ENCODE data around the gene TMEM95. TPM values are rescaled to one million over a fixed set of nuclear protein-coding genes. Genes with fewer than 3 reads are reported as not detected.

Gene TMEM95
- total RNA-seq, 1 donor from 2014 or later = not detected

GRCh38 chr17:7383742-7384488 lies 29.0 kb downstream of the TMEM95 start:
- Histone ChIP-seq H3K36me3 (ENCODE audit: control insufficient read depth, insufficient read depth, low read length) (no peaks in the 10 kb centered on the region), H3K4me3 (ENCODE audit: low read depth, low read length) (peak overlapping the region; percentile 28)
- DNase-seq (ENCODE audit: low read depth) = no peak

DNA sequence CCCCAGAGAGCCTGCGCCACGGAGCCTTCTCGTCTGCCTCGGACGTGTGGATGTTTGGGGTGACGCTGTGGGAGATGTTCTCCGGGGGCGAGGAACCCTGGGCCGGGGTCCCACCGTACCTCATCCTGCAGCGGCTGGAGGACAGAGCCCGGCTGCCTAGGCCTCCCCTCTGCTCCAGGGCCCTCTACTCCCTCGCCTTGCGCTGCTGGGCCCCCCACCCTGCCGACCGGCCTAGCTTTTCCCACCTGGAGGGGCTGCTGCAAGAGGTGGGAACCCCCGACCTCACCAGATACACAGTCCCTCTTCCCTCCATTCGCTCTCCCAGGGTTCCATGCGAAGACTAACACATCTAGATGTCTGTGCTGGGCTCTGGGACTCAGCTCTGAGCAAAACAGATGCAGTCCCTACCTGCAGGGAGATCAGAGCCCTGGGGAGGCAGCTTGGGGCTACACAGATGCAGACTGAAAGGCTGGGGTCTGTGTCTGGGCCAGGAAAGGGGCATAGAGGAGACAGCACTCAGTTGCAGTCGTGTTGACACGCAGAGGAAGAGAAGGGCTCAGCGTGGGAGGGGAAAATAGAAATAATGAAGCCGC lies 29.6 kb downstream of the TMEM95 start:
- H3K36me3 ChIP-seq (ENCODE audit: control insufficient read depth, insufficient read depth, low read length) = no peaks in the 10 kb centered on the region
- H3K27me3 ChIP-seq (ENCODE audit: control insufficient read depth, insufficient read depth, low read length) = no peaks in the 10 kb centered on the region
- peak overlapping the region; percentile 28 for H3K4me3 ChIP-seq (ENCODE audit: low read depth, low read length)
- no peak for TF ChIP-seq CTCF (IDR thresholded peaks at IDR 0.05; ENCODE audit: insufficient read depth, low read length, poor library complexity, severe bottlenecking)
- DNase-seq (ENCODE audit: low read depth) = no peak

More at GRCh38 chr17:7383742-7384488, 29.0 kb downstream of the TMEM95 start:
- TF ChIP-seq CTCF (IDR thresholded peaks at IDR 0.05; ENCODE audit: insufficient read depth, low read length, poor library complexity, severe bottlenecking) = no peak
- H3K27me3 ChIP-seq (ENCODE audit: control insufficient read depth, insufficient read depth, low read length) = no peaks in the 10 kb centered on the region

- Histone ChIP-seq H3K36me3 (ENCODE audit: control insufficient read depth, insufficient read depth, low read length) (peaks cover 1% of the 10 kb centered on the region), H3K27me3 (ENCODE audit: control insufficient read depth, insufficient read depth, low read length) (no peaks in the 10 kb centered on the region), H3K4me3 (ENCODE audit: low read depth, low read length) (no peak overlapping the region)
- TF ChIP-seq CTCF (IDR thresholded peaks at IDR 0.05; ENCODE audit: insufficient read depth, low read length, poor library complexity, severe bottlenecking) = no peak
- DNase-seq (ENCODE audit: low read depth) = no peak
Measured at GRCh38 chr17:7388856-7389255, 33.9 kb downstream of the TMEM95 start.

GRCh38 chr17:7389924-7390910 lies 35.3 kb downstream of the TMEM95 start:
- no peak for DNase-seq (ENCODE audit: low read depth)
- no peak for TF ChIP-seq CTCF (IDR thresholded peaks at IDR 0.05; ENCODE audit: insufficient read depth, low read length, poor library complexity, severe bottlenecking)
- no peak overlapping the region for H3K4me3 ChIP-seq (ENCODE audit: low read depth, low read length)
- H3K36me3 ChIP-seq (ENCODE audit: control insufficient read depth, insufficient read depth, low read length) = peaks cover 1% of the 10 kb centered on the region
- no peaks in the 10 kb centered on the region for H3K27me3 ChIP-seq (ENCODE audit: control insufficient read depth, insufficient read depth, low read length)

GRCh38 chr17:7391307-7391706 lies 36.4 kb downstream of the TMEM95 start:
- H3K4me3 ChIP-seq (ENCODE audit: low read depth, low read length) = no peak overlapping the region
- DNase-seq (ENCODE audit: low read depth) = no peak
- H3K27me3 ChIP-seq (ENCODE audit: control insufficient read depth, insufficient read depth, low read length) = no peaks in the 10 kb centered on the region
- H3K36me3 ChIP-seq (ENCODE audit: control insufficient read depth, insufficient read depth, low read length) = peaks cover 1% of the 10 kb centered on the region
- no peak for TF ChIP-seq CTCF (IDR thresholded peaks at IDR 0.05; ENCODE audit: insufficient read depth, low read length, poor library complexity, severe bottlenecking)

Measured in kidney epithelial cell (primary cell).